HUES6 (cell line): Measurements from ENCODE around the gene ARHGAP26.

Experiments used
- H3K27ac ChIP-seq: 2 replicates; pipeline ENCODE4 v1.7.0; 2013; ENCODE audit warnings: low read depth, mild to moderate bottlenecking, low read length, inconsistent platforms
- H3K27me3 ChIP-seq: 2 replicates; pipeline ENCODE4 v1.6.1; 2013; ENCODE audit warnings: low read length; ENCODE audit not compliant: control insufficient read depth, insufficient read depth
- H3K36me3 ChIP-seq: 2 replicates; pipeline ENCODE4 v1.6.1; 2013; ENCODE audit warnings: low read length; ENCODE audit not compliant: control insufficient read depth, insufficient read depth
- H3K4me1 ChIP-seq: 2 replicates; pipeline ENCODE4 v1.6.1; 2013; ENCODE audit warnings: low read length; ENCODE audit not compliant: control insufficient read depth, insufficient read depth
- H3K4me3 ChIP-seq: 2 replicates; pipeline ENCODE4 v1.5.1; 2013; ENCODE audit warnings: low read depth, low read length
- H3K9ac ChIP-seq: one replicate; pipeline ENCODE4 v1.6.1; 2013; ENCODE audit warnings: mild to moderate bottlenecking, low read length
- H3K9me3 ChIP-seq: 2 replicates; pipeline ENCODE4 v1.6.1; 2013; ENCODE audit warnings: low read depth, low read length; ENCODE audit not compliant: control insufficient read depth, insufficient read depth

Gene ARHGAP26

GRCh38 chr5:143001764-143002351, 231.7 kb downstream of the ARHGAP26 start:
- Histone ChIP-seq H3K9me3 (no peaks in the 10 kb centered on the region), H3K4me1 (peaks cover 13% of the 10 kb centered on the region), H3K36me3 (no peaks in the 10 kb centered on the region), H3K4me3 (no peak overlapping the region), H3K9ac (no peak overlapping the region), H3K27ac (no peak overlapping the region), H3K27me3 (no peaks in the 10 kb centered on the region)

DNA sequence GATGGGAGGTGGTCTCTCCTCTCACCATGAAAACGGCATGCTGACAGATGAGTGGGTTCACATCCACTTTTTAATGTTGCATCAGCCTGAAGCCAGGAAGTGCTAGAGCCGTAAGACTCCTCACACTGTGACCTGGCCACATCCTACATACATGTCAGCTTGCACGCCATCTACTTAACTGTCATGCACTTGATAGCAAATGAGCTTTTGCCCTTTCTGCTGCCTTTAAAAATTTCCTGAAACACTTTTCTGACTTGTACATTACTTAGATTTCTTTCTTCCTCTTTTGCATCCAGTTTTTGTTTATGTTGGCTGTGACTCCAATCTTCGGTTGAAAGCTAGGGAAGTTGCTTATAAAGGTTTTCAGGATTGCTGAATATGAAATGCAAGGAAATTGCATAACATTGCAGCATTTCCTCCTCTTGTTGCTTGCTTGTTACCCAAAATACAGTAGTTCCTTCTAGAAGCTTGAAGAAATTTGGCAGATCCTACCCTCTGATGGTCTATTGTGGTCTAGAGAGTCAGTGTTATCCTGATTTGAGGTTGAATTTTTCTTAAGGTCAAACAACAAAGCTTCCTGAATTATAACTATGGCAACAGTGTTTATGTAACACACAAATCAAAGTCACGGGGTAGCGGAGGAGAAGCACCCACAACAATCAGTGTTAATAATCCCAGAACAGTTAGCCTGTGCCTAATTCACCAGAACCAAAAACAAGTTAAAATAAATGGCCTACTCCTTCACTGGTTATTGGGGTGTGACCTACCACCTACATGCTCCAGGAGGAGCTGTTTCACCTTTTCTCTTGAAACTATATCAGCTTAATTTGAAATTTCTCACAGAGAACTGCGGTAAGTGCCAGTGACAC, 232.5 kb downstream of the ARHGAP26 start:
- Histone ChIP-seq H3K4me3 (no peak overlapping the region), H3K4me1 (peaks cover 13% of the 10 kb centered on the region), H3K36me3 (no peaks in the 10 kb centered on the region), H3K9me3 (no peaks in the 10 kb centered on the region), H3K27ac (0 out of 2 replicates have a peak overlapping the region, but pooled peaks have one; percentile 7), H3K9ac (no peak overlapping the region), H3K27me3 (no peaks in the 10 kb centered on the region)

DNA sequence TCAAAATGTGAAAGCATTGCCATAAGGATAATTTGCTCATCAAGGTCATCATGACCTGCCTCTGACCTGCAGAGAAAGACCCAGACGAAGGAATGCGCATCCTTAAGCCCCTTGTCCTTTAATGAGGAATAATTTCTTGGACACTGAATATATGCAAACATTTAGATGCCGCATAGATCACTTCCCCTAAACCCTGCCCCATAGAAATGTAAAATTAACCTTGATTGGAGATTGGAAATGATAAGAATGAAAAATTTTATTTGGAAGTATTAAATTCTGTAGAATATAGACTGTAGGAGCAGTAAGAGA, 233.1 kb downstream of the ARHGAP26 start:
- Histone ChIP-seq H3K27ac (no peak overlapping the region), H3K4me1 (peaks cover 13% of the 10 kb centered on the region), H3K27me3 (no peaks in the 10 kb centered on the region), H3K9ac (no peak overlapping the region), H3K9me3 (no peaks in the 10 kb centered on the region), H3K36me3 (no peaks in the 10 kb centered on the region), H3K4me3 (no peak overlapping the region)

- H3K4me1 ChIP-seq = peaks cover 13% of the 10 kb centered on the region
- no peaks in the 10 kb centered on the region for H3K36me3 ChIP-seq
- H3K27me3 ChIP-seq = no peaks in the 10 kb centered on the region
- H3K27ac ChIP-seq = no peak overlapping the region
- no peak overlapping the region for H3K9ac ChIP-seq
- H3K4me3 ChIP-seq = no peak overlapping the region
- H3K9me3 ChIP-seq = no peaks in the 10 kb centered on the region
Observed at GRCh38 chr5:143004361-143005145, 234.4 kb downstream of the ARHGAP26 start.

DNA sequence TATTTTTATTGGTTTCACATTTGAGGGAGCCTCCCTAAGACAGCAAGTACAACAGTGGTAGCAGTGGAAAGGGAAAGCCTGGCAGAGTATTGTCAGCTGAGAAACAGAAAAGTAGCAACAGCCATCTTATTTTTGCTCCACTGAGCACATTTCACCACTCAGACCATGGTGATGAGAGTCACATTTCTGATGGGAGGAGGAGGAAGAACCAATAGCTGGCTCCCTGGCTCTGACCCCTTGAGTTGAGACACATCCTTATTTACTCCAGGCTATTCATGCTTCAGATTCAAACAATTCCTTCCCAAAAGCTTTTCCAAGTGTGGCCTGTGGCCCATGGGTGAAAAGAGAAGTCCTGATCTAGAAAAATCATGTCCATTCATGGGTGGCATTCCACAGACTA, 236.3 kb downstream of the ARHGAP26 start:
- Histone ChIP-seq H3K9ac (no peak overlapping the region), H3K4me3 (no peak overlapping the region), H3K27me3 (no peaks in the 10 kb centered on the region), H3K27ac (no peak overlapping the region), H3K9me3 (no peaks in the 10 kb centered on the region), H3K36me3 (no peaks in the 10 kb centered on the region), H3K4me1 (peaks cover 17% of the 10 kb centered on the region)

DNA sequence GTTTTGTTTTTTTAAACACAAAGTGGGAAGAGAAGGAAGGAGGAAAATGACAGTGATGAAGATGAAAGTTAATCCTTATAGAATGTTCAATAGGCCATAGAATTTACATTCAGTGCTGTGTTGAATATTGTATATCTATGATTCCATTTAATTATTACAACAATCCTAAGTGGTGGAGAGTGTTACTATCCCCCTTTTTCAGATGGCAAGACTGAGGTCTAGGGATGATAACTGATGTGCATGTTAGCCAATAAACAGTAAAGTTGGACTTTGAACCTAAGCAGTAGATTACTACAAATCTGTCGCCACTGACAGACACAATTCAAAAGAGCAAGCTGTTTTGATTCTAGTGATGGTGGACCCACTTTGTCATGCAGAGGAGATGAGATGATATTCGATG, 237.9 kb downstream of the ARHGAP26 start:
- H3K4me3 ChIP-seq = no peak overlapping the region
- peaks cover 4% of the 10 kb centered on the region; the same call in 1 of the 2 replicates for H3K4me1 ChIP-seq
- H3K36me3 ChIP-seq = no peaks in the 10 kb centered on the region
- no peak overlapping the region for H3K27ac ChIP-seq
- H3K9me3 ChIP-seq = no peaks in the 10 kb centered on the region
- H3K9ac ChIP-seq = no peak overlapping the region
- no peaks in the 10 kb centered on the region for H3K27me3 ChIP-seq

GRCh38 chr5:143008809-143009521, 238.8 kb downstream of the ARHGAP26 start:
- H3K4me1 ChIP-seq = peaks cover 4% of the 10 kb centered on the region; the same call in 1 of the 2 replicates
- no peaks in the 10 kb centered on the region for H3K9me3 ChIP-seq
- no peak overlapping the region for H3K4me3 ChIP-seq
- H3K27me3 ChIP-seq = no peaks in the 10 kb centered on the region
- H3K36me3 ChIP-seq = no peaks in the 10 kb centered on the region
- H3K9ac ChIP-seq = no peak overlapping the region
- no peak overlapping the region for H3K27ac ChIP-seq

- H3K9me3 ChIP-seq = no peaks in the 10 kb centered on the region
- H3K4me3 ChIP-seq = no peak overlapping the region
- no peak overlapping the region for H3K9ac ChIP-seq
- no peaks in the 10 kb centered on the region for H3K27me3 ChIP-seq
- H3K27ac ChIP-seq = no peak overlapping the region
- H3K36me3 ChIP-seq = no peaks in the 10 kb centered on the region
- peaks cover 10% of the 10 kb centered on the region; the same call in 1 of the 2 replicates for H3K4me1 ChIP-seq
Observed at GRCh38 chr5:143010351-143010750, 240.2 kb downstream of the ARHGAP26 start.

GRCh38 chr5:143011585-143011984, 241.4 kb downstream of the ARHGAP26 start:
- peaks cover 10% of the 10 kb centered on the region; the same call in 1 of the 2 replicates for H3K4me1 ChIP-seq
- H3K36me3 ChIP-seq = no peaks in the 10 kb centered on the region
- H3K27ac ChIP-seq = no peak overlapping the region
- no peaks in the 10 kb centered on the region for H3K9me3 ChIP-seq
- no peaks in the 10 kb centered on the region for H3K27me3 ChIP-seq
- H3K4me3 ChIP-seq = no peak overlapping the region
- H3K9ac ChIP-seq = no peak overlapping the region

GRCh38 chr5:143013176-143013891, 243.2 kb downstream of the ARHGAP26 start:
- Histone ChIP-seq H3K4me1 (peaks cover 10% of the 10 kb centered on the region; the same call in 1 of the 2 replicates), H3K27ac (no peak overlapping the region), H3K9me3 (0 out of 2 replicates have a peak, but pooled peaks cover 6% of the 10 kb centered on the region), H3K9ac (no peak overlapping the region), H3K27me3 (no peaks in the 10 kb centered on the region), H3K4me3 (no peak overlapping the region), H3K36me3 (0 out of 2 replicates have a peak, but pooled peaks cover 4% of the 10 kb centered on the region)
